GM19438 (cell line): ENCODE measurements around the gene GRIP1.

Experiments used
- ATAC-seq: cut with Tn5 transposase; IDR thresholded peaks from one replicate; pipeline ENCODE4 v1.9.1; 2021; ENCODE audit warnings: low read depth; ENCODE audit not compliant: unreplicated experiment

The GRIP1 gene

DNA sequence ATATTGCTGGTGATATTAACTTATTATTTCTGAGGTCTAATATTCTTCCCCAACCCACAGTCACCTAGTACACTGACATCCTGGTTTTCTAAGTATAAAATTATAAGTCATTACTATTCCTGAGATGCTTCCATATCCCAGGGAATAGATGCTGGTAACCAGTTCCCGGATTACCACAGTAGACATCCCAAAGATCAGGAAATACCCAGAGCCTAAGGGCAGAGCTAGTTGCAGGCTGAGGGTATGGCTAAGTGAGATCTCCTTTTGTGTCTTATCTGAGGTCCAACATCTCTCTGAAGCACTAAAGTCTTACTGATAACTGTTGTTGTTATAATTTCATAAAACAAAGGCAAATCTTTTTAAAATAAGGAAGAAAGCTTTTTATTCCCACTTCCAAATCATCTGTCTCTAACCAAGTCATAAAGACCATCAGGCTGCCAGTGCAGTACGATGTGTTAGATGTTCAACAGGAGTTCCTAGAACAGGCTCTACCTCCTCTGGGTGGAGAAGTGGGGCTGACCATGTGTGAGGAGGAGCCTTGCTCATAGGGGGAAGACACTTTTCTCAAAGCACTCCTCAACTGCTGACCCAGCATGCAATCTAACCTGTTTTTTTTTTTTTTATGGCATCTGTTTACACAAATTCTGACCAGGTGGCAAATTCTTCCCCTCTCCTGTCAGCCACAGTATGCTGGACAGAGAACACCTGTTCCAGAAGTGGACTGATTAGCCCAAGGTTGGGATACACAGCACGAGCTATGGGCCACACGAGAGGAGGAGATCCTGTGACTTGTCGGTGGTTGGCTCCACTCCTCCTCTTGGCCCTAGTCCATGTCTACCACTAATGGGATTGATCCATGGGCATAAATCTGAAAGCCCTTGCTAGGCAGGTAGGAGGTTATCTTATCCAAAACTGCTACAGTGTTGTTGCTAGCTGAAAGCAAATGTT, 16.1 kb upstream of the GRIP1 start:
- ATAC-seq: no peak

DNA sequence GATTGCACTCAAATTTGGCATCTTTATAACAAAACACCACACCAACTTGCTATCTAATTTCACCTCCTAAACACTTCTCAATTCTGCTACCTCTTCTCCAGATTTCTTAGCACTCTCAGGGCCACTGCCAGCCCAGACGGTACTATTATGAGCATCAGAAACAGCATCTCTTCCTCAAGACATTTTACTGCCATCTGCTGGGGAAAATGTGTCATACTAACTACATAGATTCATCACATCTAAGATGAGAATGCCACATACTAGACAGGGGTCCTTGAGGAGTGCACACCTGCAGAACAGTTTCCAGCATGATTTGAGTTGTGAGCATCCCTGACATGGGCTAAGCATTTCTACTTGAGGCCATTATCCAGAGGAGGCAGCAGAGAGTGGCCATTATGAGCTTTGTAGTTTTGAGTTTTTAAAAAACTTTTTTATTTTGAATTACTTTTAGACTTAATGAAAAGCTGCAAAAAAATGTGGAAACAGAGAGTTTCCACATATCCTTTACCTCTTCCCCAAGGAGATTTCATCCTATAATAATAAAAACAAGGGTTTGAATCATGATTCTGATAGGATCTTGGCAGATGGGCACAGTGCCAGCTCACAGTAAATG, 15.1 kb upstream of the GRIP1 start:
- ATAC-seq: peak; percentile 79

DNA sequence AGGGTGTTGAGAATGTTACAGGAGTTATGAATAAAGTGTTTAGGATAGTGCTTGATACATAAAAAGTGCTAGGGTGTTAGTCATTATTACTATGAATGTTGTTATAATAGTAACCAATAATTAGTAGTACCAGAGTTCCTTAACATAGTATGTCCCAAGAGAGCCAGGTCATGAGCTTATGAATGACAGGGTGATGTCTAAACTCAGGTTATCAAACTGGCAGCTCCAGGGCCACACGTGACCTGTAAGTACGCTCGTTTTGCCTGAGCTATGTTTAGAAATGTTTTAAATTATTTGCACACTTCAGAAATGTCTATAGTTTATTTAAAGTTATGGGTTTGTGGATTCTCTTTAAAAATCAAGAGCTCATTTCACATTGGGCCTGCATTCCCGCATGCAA, 14.1 kb upstream of the GRIP1 start:
- no peak for ATAC-seq

DNA sequence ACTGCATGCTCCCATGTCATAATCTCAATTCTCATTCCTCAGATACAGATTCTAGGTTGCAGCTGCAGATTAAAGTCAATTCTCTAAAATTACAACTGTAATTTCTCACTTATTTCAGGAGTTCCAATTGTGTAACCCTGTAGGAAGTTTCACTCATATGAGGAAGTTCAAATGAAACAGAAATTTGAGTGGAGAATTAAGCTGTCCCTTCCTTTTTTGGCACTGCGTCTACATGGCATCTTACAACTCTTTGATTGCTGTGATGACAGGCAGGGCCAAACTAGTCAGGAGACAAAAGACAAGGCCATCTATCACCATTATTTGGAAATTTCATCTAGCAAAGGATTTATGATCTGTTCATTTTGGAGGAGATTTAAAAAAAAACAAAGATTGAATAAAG, 13.3 kb upstream of the GRIP1 start:
- ATAC-seq: no peak

DNA sequence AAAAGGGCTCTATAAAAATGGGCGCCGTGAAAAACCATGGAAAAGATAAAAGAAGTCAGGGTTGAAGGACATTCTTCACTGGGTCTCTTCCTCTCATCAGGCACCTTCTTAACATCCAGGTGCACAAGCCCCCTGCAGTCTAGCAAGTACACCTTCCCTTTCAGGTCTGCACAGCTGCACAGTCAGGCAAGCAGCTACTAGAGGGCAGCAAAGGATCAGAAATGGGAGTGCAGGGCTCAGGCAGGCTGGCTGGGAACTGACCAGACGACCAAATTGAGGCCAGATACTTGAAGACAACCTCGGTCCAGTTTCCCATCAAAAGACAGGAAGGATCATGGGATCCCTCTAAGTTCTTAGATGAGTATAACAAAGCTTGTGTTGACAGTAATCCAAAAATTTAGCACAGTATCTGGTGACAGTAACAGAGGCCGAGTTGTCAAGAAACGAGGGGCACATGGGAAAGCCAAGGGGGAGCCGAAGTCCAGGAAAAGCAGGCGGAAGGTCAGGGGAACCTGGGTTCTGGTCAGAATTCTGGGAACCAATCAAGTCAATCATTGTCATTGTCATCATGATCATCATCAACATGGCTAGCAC, 10.1 kb upstream of the GRIP1 start:
- no peak for ATAC-seq

DNA sequence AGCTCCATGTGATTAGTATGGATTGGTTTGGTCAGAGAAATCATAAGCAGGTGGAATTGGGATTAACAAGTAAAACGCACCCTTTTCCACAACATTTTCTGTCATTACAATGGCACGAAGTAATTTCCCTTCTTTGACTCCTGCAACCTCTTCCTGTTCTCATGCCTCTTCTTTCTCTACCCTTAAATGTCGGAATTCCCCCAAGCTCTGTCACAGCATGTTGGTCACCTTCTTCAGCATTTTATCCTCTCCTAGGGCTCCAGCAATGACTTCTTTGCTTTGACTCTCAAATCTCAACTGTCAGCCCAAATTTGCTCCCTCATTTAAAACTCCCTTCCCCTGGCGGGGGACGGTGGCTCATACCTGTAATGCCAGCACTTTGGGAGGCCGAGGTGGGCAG, 5.3 kb upstream of the GRIP1 start:
- ATAC-seq: no peak

DNA sequence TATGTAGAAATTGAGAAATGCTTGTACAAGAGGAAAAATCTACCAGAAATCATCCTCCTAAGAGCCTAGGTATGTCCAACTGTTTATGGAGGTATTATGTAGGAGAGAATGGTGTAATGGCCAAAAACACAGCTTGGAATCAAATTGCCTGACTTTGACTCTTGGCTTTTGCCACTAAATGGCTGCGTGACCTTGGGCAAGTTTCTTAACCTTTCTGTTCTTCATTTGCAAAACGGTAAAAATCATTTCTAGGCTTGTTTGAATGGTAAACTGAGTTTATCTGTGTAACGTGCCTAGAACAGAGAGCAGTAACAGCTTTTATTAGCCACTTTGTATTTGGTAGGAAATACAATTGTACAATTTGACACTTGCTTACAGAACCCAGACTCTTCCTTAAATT, 4.9 kb upstream of the GRIP1 start:
- no peak for ATAC-seq

DNA sequence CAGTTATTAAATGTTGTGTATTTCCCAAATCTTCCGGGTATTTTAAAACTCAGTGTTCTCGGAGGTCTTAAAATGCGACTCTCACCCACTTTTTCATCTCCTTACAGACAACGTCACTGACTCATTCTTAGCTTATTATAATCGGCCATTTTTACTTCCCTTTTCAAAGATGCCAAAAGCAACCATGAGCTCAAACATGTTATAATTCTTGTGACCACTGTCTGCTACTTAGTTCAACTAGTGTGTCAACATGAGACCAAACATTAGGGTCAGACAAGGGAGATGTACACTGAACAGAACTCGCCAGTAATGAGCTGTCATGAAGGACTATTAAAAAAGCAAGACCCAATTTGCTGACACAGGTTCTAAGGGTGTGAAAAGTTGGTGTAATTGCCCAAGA, 4.2 kb upstream of the GRIP1 start:
- no peak for ATAC-seq

DNA sequence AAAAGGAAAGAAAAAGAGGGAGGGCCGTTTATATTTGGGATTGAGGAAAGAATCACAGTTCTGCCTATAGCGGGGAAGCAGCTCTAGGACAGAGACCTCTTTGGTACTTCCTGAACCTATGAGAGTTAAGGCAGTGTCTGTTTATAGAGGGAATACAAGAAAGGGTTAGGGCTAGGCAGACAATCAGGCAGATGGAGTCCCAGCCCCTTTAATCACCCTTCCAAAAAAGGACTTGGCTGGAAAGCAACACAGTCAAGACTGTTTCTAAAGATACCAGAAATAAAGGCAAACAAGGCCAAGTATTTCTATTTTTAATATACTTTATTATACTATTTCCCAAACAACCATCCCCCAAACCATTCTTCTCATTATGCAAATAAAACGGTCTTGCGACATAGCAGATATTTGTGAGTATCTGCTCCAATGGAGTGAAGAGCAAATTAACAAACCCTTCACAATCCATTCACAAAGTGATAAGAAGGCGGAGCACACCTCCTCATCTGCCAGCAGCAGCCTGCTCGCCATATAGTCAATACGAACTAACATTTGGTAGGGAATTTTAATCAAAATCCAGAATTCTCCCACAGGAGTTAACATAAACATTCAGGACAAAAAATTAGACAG, 697 bp upstream of the GRIP1 start:
- ATAC-seq: no peak

DNA sequence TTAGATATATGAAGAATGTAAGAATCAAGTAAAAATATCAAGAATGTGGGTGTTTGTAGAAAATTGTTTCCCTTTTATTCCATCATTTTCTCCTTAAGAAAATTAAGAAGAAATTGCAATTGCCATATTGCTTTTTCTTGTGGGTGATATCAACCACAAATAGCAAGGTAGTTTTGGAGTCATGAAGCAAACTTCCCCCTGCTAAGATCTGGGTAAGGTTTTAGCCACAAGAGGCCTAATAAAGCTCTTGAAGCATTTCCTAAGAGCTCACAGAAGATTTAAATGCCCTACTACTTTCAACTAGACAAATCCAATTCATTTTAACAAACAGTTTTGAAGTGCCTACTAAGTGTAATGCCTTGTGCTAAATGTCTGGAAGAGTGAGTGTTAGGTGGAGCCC, 2.6 kb downstream of the GRIP1 start:
- no peak for ATAC-seq

DNA sequence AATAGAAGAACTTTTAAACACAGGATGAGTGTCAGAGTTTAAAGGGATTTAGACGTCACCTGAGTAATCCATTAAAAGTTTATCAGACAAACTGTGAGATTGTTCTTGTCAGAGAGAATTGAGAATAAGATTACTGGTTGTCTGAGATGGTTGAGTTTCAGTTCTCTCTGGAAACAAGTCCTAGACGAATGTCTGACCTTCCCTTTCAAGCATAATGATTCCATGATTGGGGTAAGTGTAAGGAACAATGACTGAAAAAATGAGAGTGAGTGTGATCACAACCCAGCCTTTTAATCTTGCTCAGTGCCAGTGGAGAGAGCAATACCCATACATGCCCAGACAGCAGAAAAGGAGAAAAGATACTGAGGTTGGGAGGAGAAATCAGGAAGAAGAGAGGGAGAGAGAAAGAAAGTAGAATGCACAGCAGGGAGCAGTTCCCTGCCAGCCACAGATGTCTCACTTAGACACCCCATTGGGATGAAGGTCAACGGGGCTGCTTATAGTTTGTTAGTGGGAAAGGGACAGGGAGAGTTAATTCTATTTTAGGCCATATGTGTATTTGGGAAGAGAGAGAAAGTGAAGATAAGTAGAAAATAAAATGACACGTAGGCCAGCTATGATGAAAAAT, 4.3 kb downstream of the GRIP1 start:
- no peak for ATAC-seq

DNA sequence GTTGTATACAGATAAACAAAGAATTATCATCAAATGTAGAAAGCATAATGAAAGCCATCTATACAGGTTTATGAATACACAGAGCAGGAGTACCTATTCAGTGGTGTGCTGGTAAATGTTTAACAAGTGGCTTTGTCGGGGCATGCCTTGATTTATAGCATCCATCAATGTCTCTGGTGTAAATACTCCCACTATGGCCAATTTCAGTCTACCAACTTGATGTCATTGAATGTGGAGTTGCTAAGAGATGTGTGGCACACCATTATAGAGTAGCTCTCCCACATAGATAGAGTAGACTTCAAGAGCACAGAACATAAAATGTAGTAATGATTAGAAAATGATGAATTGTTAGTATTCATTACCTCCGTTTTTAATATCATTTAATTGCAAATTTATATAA, 9.3 kb downstream of the GRIP1 start:
- ATAC-seq: no peak

DNA sequence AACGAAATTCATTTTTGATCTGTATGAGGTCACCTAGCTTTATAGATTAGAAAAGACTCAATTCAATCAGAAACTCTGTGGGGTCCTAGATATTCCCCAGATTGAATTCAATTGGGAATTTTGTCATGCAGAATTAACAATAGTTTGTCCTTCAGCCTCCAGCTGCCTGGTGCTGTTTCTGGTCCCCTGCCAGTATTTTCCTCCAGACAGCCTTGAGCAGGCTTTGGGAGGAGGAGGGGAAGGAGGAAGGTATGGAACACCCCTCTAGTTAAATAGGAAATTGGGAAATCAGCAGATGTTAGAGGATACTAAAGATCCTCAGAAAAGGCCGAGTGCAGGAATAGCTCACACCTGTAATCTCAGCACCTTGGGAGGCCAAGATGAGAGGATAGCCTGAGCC, 10.6 kb downstream of the GRIP1 start:
- no peak for ATAC-seq

DNA sequence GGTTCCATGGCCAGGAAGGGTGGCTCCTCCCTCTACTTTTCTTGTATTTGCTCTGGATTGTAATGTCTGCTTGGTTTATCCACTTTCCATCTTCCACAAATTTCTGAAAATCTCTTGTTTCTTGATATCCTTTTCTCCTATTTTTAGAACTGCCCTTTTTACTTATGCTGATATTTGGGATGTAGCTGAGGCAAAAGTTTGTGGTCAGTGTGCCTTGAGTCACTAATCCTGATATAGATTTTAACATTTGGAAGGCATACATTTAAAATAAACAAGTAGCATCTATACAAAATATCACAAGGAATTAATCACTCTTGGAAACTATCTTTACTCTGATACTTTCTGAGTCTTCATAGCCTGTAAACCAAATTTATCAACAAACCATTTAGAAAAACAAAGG, 11.0 kb downstream of the GRIP1 start:
- no peak for ATAC-seq

DNA sequence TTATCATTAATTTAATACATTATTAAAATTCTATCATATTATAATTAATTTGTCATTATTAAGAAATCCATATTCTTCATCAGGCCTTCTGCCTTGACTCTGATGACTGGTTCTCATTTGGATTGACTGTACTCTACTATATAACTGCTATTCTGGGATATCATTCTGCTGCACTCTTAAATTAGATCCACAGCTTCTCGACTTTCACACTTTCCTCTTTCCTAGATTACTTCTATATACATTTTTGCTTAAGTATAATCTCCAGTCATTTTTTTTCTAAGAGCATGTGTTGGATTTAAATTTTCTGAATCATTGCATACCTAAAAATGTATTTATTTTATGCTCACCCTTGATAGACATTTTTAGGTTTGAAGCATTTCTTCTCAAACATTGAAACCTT, 12.4 kb downstream of the GRIP1 start:
- no peak for ATAC-seq

DNA sequence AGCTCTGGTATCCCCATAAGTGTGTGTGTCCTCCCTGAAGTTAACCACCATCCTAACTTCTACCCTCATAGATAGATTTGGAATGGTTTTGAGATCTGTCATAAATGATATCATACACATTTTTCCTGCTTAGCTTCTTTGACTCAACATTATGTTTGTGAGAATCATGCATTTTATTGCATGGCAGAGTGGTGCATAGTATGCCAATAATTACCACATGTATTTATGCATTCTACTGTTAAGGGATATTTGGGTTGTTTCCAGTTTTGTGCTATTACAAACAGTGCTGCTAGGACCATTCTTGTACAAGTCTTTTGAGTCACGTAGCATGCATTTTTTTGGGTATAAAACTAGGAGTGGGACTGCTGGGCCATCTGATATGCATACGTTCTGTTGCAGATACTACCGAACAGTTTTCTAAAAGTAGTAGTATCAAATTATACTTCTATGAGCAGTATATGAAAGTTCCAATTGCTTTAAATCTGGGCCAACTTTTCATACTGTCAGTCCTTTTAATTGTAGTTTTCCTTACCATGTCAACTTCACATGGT, 13.4 kb downstream of the GRIP1 start:
- ATAC-seq: no peak

DNA sequence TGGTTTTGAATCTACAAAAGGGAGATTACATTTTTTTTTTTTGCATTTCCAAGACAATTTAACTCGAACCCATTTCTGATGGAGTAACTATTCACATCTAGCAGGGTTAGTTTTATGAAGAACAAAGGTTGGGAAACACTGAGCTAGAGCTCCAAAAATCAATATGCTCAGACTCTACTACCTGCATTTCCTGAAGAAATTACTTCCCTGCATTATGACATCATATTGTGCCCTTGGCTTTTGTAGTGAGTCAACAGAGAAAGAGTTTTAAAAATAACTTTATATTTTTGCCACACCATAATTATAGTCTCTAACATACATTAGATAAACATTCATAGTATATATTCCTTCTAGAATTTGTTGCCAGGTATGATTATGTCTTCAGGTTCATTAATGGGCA, 14.8 kb downstream of the GRIP1 start:
- ATAC-seq: no peak

DNA sequence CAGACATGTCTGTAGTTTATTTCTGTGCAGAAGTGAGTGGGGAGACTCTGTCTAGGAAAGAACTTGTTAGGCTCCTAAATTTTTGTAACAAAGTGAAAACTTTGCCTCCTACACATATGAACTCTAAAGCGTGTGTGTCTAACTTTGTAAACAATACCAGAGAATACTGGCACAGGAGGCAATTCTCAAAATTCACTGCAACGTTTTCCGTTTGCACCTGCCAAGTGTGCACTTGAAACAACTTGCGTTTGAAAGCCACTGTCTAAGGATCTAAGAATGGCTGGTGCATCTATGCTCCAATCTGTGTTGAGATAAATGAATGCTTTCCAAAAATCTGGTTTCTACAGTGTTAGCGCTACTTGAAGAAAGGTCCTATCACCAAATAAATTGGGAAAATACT, 15.3 kb downstream of the GRIP1 start:
- ATAC-seq: no peak

DNA sequence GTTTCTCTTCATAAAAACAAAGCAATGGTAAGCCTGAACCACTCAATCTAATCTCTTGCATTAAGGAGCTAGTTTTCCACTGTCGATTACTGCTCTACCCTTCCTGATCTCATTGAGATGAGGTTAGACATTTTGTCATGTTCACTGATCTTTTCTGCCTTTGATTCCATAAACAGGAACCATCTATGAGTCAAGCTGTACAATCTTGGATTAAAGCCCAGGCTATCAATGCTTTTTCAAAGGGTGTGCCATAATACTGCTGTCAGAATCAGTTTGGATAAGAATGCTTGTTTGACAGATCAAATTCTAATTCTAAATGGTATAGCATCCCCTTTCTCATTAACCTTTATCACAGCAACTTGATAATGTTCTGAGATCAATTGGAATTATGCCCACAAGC, 16.1 kb downstream of the GRIP1 start:
- ATAC-seq: no peak

DNA sequence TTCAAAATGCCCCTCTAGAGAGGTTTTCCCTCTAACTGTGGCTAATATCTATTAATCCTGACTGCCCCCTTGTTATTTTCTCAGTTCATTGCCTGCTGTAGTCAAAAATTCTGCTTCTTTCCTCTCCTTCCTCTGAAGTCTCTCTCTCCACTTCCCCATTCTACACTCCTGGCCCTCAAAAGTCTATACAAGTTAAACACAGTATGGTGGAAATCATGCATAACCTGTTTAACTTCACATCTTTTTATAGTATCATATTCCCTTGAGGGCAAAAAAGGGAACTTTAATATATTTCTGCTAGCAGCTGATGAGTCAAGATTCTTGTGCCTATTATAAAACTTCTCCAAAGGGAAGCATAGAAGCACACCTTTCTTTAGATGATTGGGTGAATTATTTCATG, 16.7 kb downstream of the GRIP1 start:
- no peak for ATAC-seq

DNA sequence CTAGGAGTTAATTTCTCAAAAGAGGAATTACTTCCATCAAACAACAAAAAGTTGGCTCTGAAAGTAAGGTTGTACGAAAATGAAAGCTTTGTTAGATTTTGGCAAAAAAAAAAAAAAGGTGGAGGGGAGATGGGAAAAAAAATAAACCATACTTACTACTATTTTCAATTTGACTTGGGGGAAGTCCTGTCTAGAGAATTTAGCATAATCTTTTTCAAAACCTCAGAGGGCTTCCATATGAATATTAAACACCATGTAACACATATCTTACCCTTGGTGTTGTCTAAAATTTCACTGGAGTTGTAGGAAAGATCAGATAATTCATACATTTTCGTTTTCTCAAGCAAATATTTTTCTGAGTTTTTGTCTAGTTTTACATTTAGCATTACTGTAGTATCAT, 17.5 kb downstream of the GRIP1 start:
- ATAC-seq: no peak
